Ovary (tissue), 9 donors: Measurements from ENCODE around the gene SDK1. TPM values are rescaled to one million over a fixed set of nuclear protein-coding genes. Genes with fewer than 3 reads are reported as not detected.

ENCODE experiments used
- DNase-seq, 5 donors: peaks; one replicate each; pipeline ENCODE4 v3.0.0-alpha.2; 2019 to 2020
- H3K27ac ChIP-seq, 2 donors: fragments of 200-600 bp; one replicate each; pipeline versions ENCODE4 v1.5.1 to v1.8.0; 2019 to 2022
- H3K27me3 ChIP-seq: fragments of 200-600 bp; one replicate; pipeline ENCODE4 v1.8.0; 2022
- H3K36me3 ChIP-seq: fragments of 200-600 bp; sonication (generic); one replicate; pipeline ENCODE4 v1.5.1; 2019
- H3K4me1 ChIP-seq: one replicate; pipeline ENCODE4 v1.8.1; 2013; ENCODE audit warnings: mild to moderate bottlenecking, moderate library complexity; ENCODE audit not compliant: insufficient read depth
- H3K4me3 ChIP-seq: fragments of 200-600 bp; sonication (generic); one replicate; pipeline ENCODE4 v1.5.1; 2017
- H3K9me3 ChIP-seq, 2 donors: fragments of 200-600 bp in 1 of 2; sonication (generic) in 1 of 2; one replicate each; pipeline versions ENCODE4 v1.5.1 to v1.8.1; 2013 to 2019; ENCODE audit warnings: mild to moderate bottlenecking in 1 of 2, moderate library complexity in 1 of 2
- CTCF ChIP-seq, 3 donors: fragments of 450-650 bp in 2 of 3; fragments of 200-600 bp in 1 of 3; IDR thresholded peaks; one replicate each; pipeline versions ENCODE4 v1.5.1 to v1.8.0; 2016 to 2022; ENCODE audit warnings: antibody characterized with exemption in 3 of 3, mild to moderate bottlenecking in 1 of 3
- EP300 ChIP-seq: sonication (generic); formaldehyde crosslinking; IDR thresholded peaks from one replicate; pipeline ENCODE4 v1.6.1; 2017; ENCODE audit warnings: antibody characterized with exemption
- POLR2A ChIP-seq: fragments of 450-650 bp; IDR thresholded peaks from one replicate; pipeline ENCODE4 v1.6.1; 2017; ENCODE audit warnings: antibody characterized with exemption, mild to moderate bottlenecking, moderate library complexity
- WGBS, 3 donors: extraction: QIAGEN DNeasy Blood & Tissue Kit in 1 of 3; methylation state at CpG; one replicate each; pipeline versions ENCODE4 v1.1.5 to v1.1.7; 2013 to 2017; 5-methylcytosine and 5-hydroxymethylcytosine counted together
- intact Hi-C, 4 donors: fragments of 100-400 bp; cut with DNase I; formaldehyde crosslinking; loops; one replicate each; pipeline versions ENCODE4 v1.11.0 to v1.15.1; 2022 to 2023
- polyA plus RNA-seq, 2 donors: library from polyadenylated mRNA; stranded (reverse); fragments of 200-250 nt in 1 of 2; fragments of 350-450 nt in 1 of 2; fragmentation: Illumina TruSeq in 1 of 2; extraction: RNeasy Lipid Tissue Mini Kit (QIAGEN cat#74804) in 1 of 2; gene quantifications; one replicate each; pipeline ENCODE4 v1.2.3, GENCODE V29; 2013 to 2014
- total RNA-seq, 7 donors: library from RNA; depleted of rRNA in 2 of 7; stranded (reverse); fragments of >200 nt in 2 of 7; fragmentation: NEBNext Ultra II Directional in 3 of 7; extraction: Animal tissue kit (Norgen Biotek cat#: 25700) in 3 of 7; gene quantifications; one replicate each; pipeline versions ENCODE4 v1.1.0 to v1.2.4, GENCODE V29; 2016 to 2023
- donor health status: DM: no; HTN: no; CAD: no; lungs with moderate emphysema.
- donor health status: DM: no; HTN: no; CAD: no.
- donor health status: Bipolar disorder and iron deficiency.
- donor health status: DM: yes; HTN: yes; CAD: no.
- donor health status: DM: no; HTN: no; CAD: no.
- donor health status: DM: yes; HTN: yes; CAD: no.

Gene SDK1
- total and polyA plus RNA-seq, 9 donors, result 1.2 to 13.3 (median 4.4) TPM

GRCh38 chr7:3552499-3552898 is 251.4 kb downstream of the SDK1 start:
- Histone ChIP-seq H3K27ac (no peak overlapping the region), H3K9me3 (no peaks in the 10 kb centered on the region), H3K27me3 (no peaks in the 10 kb centered on the region), H3K36me3 (no peaks in the 10 kb centered on the region), H3K4me3 (no peak overlapping the region), H3K4me1 (no peaks in the 10 kb centered on the region)
- intact Hi-C loops, result no loop called here
- WGBS, 3 donors, result 81 to 87% (median 81%) methylated on average over 1 of the region's 1 CpG
- no peak for DNase-seq
- TF ChIP-seq CTCF (IDR thresholded peaks at IDR 0.05) (no peak), EP300 (no peak), POLR2A (no peak)

- no peaks in the 10 kb centered on the region for H3K4me1 ChIP-seq
- H3K4me3 ChIP-seq, result no peak overlapping the region
- 19 to 49% (median 39%) methylated on average over 2 of the region's 2 CpGs for WGBS, 3 donors
- no peak overlapping the region for H3K27ac ChIP-seq
- H3K9me3 ChIP-seq, result no peaks in the 10 kb centered on the region
- no peaks in the 10 kb centered on the region for H3K36me3 ChIP-seq
- TF ChIP-seq EP300 (no peak), POLR2A (no peak), CTCF (IDR thresholded peaks at IDR 0.05) (no peak)
- intact Hi-C loops, result no loop called here
- no peak for DNase-seq
- H3K27me3 ChIP-seq, result no peaks in the 10 kb centered on the region
These were observed 257.3 kb downstream of the SDK1 start for GRCh38 chr7:3558400-3558799.

- Histone ChIP-seq H3K27me3 (no peaks in the 10 kb centered on the region), H3K36me3 (no peaks in the 10 kb centered on the region), H3K4me1 (no peaks in the 10 kb centered on the region), H3K4me3 (no peak overlapping the region), H3K27ac (peak overlapping the region in 1 of 2 donors; percentile 11), H3K9me3 (no peaks in the 10 kb centered on the region)
- 1 to 10% (median 6%) methylated on average over 3 of the region's 3 CpGs for WGBS, 3 donors
- intact Hi-C loops, result no loop called here
- TF ChIP-seq CTCF (IDR thresholded peaks at IDR 0.05) (no peak), POLR2A (no peak)
- peak in 2 of 5 donors; percentile 25 to 32 for DNase-seq
These were observed 258.2 kb downstream of the SDK1 start for GRCh38 chr7:3559278-3559677.

- H3K27me3 ChIP-seq, result no peaks in the 10 kb centered on the region
- DNase-seq, result no peak
- H3K9me3 ChIP-seq, result no peaks in the 10 kb centered on the region
- intact Hi-C loops, result no loop called here
- H3K36me3 ChIP-seq, result no peaks in the 10 kb centered on the region
- no peak overlapping the region for H3K4me3 ChIP-seq
- H3K27ac ChIP-seq, result no peak overlapping the region
- no peaks in the 10 kb centered on the region for H3K4me1 ChIP-seq
- WGBS, 3 donors, result 89 to 97% (median 92%) methylated on average over 6 of the region's 6 CpGs
- no peak for TF ChIP-seq CTCF (IDR thresholded peaks at IDR 0.05)
- TF ChIP-seq EP300, result no peak
- TF ChIP-seq POLR2A, result no peak
These were observed 259.4 kb downstream of the SDK1 start for GRCh38 chr7:3560495-3560894.

GRCh38 chr7:3561932-3562331 is 260.9 kb downstream of the SDK1 start:
- Histone ChIP-seq H3K27me3 (no peaks in the 10 kb centered on the region), H3K27ac (no peak overlapping the region), H3K4me1 (no peaks in the 10 kb centered on the region), H3K4me3 (no peak overlapping the region), H3K36me3 (no peaks in the 10 kb centered on the region), H3K9me3 (no peaks in the 10 kb centered on the region)
- intact Hi-C loops, result no loop called here
- TF ChIP-seq EP300 (no peak), CTCF (IDR thresholded peaks at IDR 0.05) (no peak), POLR2A (no peak)
- no peak for DNase-seq
- 80 to 87% (median 84%) methylated on average over 5 of the region's 5 CpGs for WGBS, 3 donors
